ENCODE measurements around the gene HIVEP2.

Gene HIVEP2

GRCh38 chr6:142808405-142809061 is 136.4 kb downstream of the HIVEP2 start:
- no peak for DNase-seq (ENCODE audit: low read depth)
- H3K4me3 ChIP-seq (ENCODE audit: control insufficient read depth, low read depth, low read length): no peak overlapping the region
- TF ChIP-seq CTCF (IDR thresholded peaks at IDR 0.05; ENCODE audit: control insufficient read depth, insufficient read depth, low read depth, low read length, missing control alignments): no peak

- H3K4me3 ChIP-seq (ENCODE audit: control insufficient read depth, low read depth, low read length): no peak overlapping the region
- no peak for DNase-seq (ENCODE audit: low read depth)
- TF ChIP-seq CTCF (IDR thresholded peaks at IDR 0.05; ENCODE audit: control insufficient read depth, insufficient read depth, low read depth, low read length, missing control alignments): no peak
These were observed 139.9 kb downstream of the HIVEP2 start for GRCh38 chr6:142805042-142805441.

GRCh38 chr6:142804490-142804889 is 140.5 kb downstream of the HIVEP2 start:
- TF ChIP-seq CTCF (IDR thresholded peaks at IDR 0.05; ENCODE audit: control insufficient read depth, insufficient read depth, low read depth, low read length, missing control alignments): no peak
- no peak overlapping the region for H3K4me3 ChIP-seq (ENCODE audit: control insufficient read depth, low read depth, low read length)
- no peak for DNase-seq (ENCODE audit: low read depth)

- no peak for TF ChIP-seq CTCF (IDR thresholded peaks at IDR 0.05; ENCODE audit: control insufficient read depth, insufficient read depth, low read depth, low read length, missing control alignments)
- no peak overlapping the region for H3K4me3 ChIP-seq (ENCODE audit: control insufficient read depth, low read depth, low read length)
- no peak for DNase-seq (ENCODE audit: low read depth)
These were observed 141.4 kb downstream of the HIVEP2 start for GRCh38 chr6:142803495-142804058.

- TF ChIP-seq CTCF (IDR thresholded peaks at IDR 0.05; ENCODE audit: control insufficient read depth, insufficient read depth, low read depth, low read length, missing control alignments): no peak
- DNase-seq (ENCODE audit: low read depth): no peak
These were observed 141.9 kb downstream of the HIVEP2 start for GRCh38 chr6:142803032-142803431.

GRCh38 chr6:142802124-142802523 is 142.9 kb downstream of the HIVEP2 start:
- DNase-seq (ENCODE audit: low read depth): peak; percentile 94
- no peak for TF ChIP-seq CTCF (IDR thresholded peaks at IDR 0.05; ENCODE audit: control insufficient read depth, insufficient read depth, low read depth, low read length, missing control alignments)
- no peak overlapping the region for H3K4me3 ChIP-seq (ENCODE audit: control insufficient read depth, low read depth, low read length)

More at GRCh38 chr6:142803032-142803431, 141.9 kb downstream of the HIVEP2 start:
- no peak overlapping the region for H3K4me3 ChIP-seq (ENCODE audit: control insufficient read depth, low read depth, low read length)

Data from AG09309 (cell line).